ENCODE data around the gene BBS9.

BBS9 gene

DNA sequence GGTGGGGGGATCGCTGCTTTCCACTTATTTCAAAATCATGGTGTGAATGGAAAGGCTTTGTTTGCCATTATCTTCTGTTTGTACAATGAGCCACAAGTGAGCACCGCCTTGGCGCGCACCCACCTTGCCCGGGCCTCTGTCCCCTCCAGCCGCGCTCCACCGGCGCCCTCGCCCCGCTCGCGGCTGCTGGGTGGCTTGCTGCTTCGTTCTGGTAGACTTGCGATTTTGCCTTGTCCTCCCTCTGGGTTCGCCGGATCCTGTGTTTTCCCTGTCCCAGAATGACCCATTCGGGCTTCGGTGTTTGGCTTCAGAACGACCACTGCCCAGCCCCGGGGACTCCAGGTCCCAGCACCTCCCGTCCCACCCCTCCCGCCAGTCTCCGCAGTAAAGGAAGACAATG lies 503.0 kb downstream of the BBS9 start:
- DNase-seq (ENCODE audit: low read depth): no peak
- TF ChIP-seq, protein P1, sequence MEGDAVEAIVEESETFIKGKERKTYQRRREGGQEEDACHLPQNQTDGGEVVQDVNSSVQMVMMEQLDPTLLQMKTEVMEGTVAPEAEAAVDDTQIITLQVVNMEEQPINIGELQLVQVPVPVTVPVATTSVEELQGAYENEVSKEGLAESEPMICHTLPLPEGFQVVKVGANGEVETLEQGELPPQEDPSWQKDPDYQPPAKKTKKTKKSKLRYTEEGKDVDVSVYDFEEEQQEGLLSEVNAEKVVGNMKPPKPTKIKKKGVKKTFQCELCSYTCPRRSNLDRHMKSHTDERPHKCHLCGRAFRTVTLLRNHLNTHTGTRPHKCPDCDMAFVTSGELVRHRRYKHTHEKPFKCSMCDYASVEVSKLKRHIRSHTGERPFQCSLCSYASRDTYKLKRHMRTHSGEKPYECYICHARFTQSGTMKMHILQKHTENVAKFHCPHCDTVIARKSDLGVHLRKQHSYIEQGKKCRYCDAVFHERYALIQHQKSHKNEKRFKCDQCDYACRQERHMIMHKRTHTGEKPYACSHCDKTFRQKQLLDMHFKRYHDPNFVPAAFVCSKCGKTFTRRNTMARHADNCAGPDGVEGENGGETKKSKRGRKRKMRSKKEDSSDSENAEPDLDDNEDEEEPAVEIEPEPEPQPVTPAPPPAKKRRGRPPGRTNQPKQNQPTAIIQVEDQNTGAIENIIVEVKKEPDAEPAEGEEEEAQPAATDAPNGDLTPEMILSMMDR (conservative IDR thresholded peaks at IDR 0.05; ENCODE audit: low read length): no peak
- no peak overlapping the region for H3K4me3 ChIP-seq (ENCODE audit: low read length)

DNA sequence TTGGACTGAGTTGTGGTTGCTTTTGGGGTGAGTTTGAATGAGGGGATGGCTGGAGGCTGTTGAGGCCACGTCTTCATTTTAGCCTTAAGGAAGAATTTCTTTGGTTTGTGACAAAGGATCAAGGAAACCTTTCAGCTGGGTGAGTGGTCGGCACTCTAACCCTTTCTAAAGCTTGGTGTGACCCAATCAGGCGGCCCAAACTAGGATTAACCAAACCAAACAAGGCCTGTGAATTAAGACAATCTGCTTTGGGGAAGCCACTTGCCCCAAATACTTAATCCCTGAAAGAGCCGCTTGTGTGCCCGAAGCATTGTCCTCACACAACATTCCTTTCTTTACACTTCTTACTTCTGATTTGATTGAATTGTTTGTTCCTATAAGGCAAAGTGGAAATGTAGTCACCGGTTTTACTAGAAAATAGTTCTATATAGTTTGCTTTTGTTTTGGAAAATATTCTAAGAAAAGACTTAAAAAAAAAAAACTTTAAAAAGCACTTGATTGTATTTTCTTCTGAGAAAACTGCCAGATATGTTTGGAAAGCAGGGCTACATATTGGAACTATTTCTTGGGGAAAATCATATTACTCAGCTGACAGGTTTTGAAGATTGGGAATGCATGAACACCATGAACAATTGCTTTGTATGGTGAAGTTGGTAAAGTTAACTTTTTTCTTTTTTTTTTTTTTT lies 503.6 kb downstream of the BBS9 start:
- H3K4me3 ChIP-seq (ENCODE audit: low read length): no peak overlapping the region
- TF ChIP-seq, protein P1 (conservative IDR thresholded peaks at IDR 0.05; ENCODE audit: low read length): no peak

DNA sequence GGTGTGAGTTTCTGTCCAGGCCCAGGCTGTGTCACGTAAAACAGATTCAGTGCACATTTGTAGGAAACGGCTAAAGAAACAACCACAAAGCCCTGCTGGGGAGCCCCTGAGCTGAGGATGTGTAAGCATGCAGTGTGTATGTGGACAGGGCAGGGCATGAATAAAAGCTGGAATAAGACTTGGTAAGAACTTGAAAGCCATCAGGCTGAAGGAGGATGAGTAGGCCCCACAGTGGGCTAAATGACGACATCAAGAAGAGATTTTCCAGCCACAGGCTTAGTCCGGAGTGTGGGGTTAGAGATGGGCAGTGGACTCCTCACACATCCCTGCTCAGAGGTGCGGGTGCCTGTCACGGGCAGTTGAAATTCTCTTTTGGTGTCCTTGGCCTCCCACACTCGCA lies 505.2 kb downstream of the BBS9 start:
- no peak overlapping the region for H3K4me3 ChIP-seq (ENCODE audit: low read length)
- no peak for DNase-seq (ENCODE audit: low read depth)
- TF ChIP-seq, protein P1 (conservative IDR thresholded peaks at IDR 0.05; ENCODE audit: low read length): no peak

More for the DNA sequence above, 503.6 kb downstream of the BBS9 start:
- no peak for DNase-seq (ENCODE audit: low read depth)

DNA sequence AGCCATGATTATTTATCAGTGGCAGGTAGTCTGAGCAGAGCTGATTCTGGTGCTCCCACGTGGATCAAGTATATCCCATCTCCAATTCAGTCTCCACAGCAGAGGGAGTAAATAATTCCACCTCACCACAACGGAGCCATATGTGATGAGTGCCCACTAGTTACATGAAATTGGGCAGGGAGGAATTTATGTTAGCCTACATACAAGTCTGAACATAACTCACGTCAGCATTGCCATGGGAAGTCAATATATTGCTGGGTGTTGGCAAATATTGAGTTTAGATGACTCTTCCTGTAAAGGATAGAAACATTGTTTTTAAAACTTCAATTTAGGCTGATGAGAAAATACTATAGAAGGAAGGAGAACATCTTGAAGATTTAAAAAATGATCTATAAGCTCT lies 507.0 kb downstream of the BBS9 start:
- DNase-seq (ENCODE audit: low read depth): no peak
- H3K4me3 ChIP-seq (ENCODE audit: low read length): no peak overlapping the region
- TF ChIP-seq, protein P1 (conservative IDR thresholded peaks at IDR 0.05; ENCODE audit: low read length): no peak

DNA sequence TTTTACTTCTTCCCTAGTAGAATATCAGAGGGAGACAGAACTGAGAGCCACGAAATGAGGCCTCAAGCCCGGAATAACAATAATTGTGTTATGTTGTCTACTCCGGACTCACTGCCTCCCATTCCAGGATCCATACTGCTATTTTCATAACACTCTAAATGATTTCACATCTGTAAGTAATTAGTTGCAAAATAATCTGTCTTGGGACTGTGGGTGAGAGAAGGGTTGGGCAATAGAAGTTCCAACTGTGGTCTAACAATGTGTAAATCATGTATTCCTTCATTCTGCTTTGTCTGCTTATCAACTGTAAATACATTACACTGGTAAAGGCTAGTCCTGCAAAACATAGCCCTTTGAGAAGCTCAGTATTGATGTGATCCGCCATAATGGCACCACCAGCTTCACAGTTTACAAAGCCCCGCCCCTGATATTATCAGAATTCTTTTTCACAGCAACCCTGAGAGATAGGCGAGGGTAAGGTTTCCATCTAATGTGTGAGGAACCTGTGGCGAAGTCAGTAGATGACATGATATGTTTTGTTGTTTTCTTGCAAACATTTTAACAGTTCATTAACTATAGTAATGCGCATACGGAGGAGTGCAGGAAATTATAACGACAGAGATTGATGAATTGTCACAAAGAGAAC lies 510.3 kb downstream of the BBS9 start:
- DNase-seq (ENCODE audit: low read depth): peak; percentile 94

DNA sequence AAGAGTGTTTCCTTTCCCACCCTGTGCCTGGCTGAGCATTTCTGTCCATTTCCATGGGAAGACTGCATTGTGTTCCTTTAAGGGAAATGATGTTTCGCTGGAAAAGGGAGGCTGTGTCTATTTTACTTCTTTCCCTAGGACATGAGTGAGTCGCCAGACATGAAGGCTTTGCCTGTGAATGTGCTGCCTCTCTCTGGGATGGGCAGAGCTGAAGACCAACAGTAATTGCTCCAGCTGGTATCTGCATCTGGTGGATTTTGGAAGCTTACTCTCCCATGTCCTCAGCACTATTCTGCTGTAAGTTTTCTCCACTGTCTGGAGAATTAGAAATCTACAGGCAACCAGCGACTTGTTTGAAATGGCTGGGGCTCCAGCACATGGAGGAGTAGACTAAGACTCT lies 511.4 kb downstream of the BBS9 start:
- TF ChIP-seq, protein P1 (conservative IDR thresholded peaks at IDR 0.05; ENCODE audit: low read length): no peak

More for the DNA sequence above, 510.3 kb downstream of the BBS9 start:
- TF ChIP-seq, protein P1 (conservative IDR thresholded peaks at IDR 0.05; ENCODE audit: low read length): no peak
- H3K4me3 ChIP-seq (ENCODE audit: low read length): no peak overlapping the region

DNA sequence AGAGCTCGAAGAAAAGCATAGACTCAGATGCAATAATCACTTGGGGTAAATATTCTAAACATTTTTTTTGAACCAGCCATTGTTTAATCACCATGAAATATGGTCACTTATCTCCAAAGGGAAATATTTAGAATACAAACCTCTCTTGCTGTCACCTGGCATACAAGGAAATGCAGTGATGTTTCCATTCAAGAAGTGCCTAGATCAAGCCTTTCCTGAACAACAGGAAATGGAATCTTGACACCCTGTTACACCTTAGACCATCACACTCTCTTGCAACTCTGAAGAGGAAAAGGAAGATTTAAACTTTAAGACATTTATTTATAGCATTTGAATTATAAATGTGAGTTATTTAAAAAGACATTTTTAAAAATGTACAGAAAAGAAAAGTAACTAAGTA lies 512.9 kb downstream of the BBS9 start:
- TF ChIP-seq, protein P1 (conservative IDR thresholded peaks at IDR 0.05; ENCODE audit: low read length): no peak
- DNase-seq (ENCODE audit: low read depth): no peak
- H3K4me3 ChIP-seq (ENCODE audit: low read length): no peak overlapping the region

More for the DNA sequence above, 511.4 kb downstream of the BBS9 start:
- H3K4me3 ChIP-seq (ENCODE audit: low read length): no peak overlapping the region
- DNase-seq (ENCODE audit: low read depth): peak; percentile 57

All from AG10803 (cell line).